ENCODE measurements around the gene ENKUR.

- TF ChIP-seq POLR2AphosphoS5 (IDR thresholded peaks at IDR 0.05) (no peak), POLR2A (IDR thresholded peaks at IDR 0.05) (no peak), EP300 (IDR thresholded peaks at IDR 0.05) (no peak)
- TF ChIP-seq, protein P1, sequence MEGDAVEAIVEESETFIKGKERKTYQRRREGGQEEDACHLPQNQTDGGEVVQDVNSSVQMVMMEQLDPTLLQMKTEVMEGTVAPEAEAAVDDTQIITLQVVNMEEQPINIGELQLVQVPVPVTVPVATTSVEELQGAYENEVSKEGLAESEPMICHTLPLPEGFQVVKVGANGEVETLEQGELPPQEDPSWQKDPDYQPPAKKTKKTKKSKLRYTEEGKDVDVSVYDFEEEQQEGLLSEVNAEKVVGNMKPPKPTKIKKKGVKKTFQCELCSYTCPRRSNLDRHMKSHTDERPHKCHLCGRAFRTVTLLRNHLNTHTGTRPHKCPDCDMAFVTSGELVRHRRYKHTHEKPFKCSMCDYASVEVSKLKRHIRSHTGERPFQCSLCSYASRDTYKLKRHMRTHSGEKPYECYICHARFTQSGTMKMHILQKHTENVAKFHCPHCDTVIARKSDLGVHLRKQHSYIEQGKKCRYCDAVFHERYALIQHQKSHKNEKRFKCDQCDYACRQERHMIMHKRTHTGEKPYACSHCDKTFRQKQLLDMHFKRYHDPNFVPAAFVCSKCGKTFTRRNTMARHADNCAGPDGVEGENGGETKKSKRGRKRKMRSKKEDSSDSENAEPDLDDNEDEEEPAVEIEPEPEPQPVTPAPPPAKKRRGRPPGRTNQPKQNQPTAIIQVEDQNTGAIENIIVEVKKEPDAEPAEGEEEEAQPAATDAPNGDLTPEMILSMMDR (IDR thresholded peaks at IDR 0.05): no peak
These were observed 54.4 kb downstream of the ENKUR start for GRCh38 chr10:24961582-24961981.

All from stomach (tissue), 4 donors.